HG03175 (cell line): Measurements from ENCODE around the gene DYNLT2.

ENCODE experiments used
- ATAC-seq: cut with Tn5 transposase; IDR thresholded peaks from one replicate; pipeline ENCODE4 v1.9.1; 2021; ENCODE audit warnings: mild to moderate bottlenecking, moderate library complexity; ENCODE audit not compliant: unreplicated experiment

Gene DYNLT2

DNA sequence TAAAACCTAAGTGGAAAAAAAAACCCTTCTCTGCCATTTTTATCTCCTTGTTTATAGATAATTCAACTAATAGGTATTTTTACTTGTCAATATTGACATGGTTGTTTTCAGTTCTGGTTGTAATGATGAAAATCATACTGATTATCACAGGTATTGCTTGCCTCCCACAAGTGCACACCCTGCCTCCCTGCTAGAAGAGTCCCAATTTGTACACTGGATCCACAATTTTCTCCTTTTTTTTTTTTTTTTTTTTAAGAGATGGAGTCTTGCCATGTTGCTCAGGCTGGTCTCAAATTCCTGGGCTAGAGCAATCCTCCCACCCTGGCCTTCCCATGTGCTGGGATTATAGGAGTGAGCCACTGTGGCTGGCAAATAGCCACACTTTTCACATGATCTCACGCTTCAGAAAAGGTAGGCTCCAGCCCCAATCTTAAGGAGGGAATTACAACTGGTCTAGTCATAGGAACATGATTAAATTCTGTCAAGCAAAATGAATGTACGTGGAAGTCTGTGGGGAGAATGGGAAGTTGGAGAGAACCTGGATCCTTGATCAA lies 12.3 kb downstream of the DYNLT2 start:
- no peak for ATAC-seq

DNA sequence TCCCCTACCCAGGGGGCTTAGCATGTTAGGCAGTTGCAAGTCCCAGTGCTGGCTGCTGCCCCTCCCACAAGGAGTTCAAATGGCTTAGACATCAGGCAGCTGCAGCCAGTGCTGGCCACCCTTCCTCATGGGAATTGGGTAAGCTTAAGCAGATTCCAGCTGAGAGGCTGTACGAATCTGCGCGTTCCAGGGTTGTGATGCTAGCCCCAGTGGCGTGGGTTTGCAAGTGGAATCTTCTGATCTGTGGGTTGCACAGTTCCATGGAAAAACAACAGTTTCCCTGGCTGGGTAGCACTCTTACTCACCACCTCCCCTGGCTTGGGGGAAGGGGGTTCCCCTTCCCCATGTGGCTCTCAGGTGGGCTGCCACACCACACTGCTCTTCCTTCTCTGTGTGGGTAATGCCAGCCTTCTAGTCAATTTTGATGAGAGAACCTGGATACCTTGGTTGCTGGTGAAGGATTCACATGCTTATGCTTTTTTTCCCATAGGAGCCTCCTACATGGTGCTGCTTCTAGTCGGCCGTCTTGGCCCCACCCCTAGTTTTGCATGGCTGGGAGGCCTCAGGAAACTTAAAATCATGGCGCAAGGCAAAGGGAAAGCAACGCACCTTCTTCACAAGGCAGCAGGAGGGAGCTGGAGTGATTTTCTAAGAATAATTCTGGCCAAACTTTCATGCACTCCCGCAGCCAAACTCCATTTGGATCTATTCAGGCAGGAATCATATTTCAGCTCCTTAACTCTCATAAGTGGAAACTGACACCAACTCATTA lies 13.0 kb downstream of the DYNLT2 start:
- no peak for ATAC-seq

DNA sequence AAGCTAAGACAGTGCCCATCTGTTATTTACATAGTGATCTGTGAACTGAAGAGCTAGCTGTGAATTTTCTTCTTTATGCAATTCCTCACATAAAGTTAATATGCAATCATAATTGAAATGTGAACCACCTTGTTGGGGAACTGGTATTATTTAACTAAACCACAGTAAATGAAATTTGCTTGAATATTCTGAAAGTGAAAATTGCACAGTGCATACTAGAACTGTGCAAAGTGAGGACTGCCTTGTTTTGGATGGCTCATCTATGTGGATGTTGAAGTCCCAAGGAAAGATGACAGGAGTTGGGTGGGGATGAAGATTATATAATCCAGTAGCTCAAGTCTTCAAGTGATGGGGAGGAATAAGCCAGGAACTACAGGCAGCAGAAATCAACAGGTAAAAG lies 21.4 kb downstream of the DYNLT2 start:
- ATAC-seq: no peak

GRCh38 chr6:169726963-169727362 lies 24.4 kb downstream of the DYNLT2 start:
- no peak for ATAC-seq

- no peak for ATAC-seq
Observed at GRCh38 chr6:169726049-169726400, 25.3 kb downstream of the DYNLT2 start.

GRCh38 chr6:169725125-169726048 lies 26.0 kb downstream of the DYNLT2 start:
- no peak for ATAC-seq

GRCh38 chr6:169724494-169725124 lies 26.8 kb downstream of the DYNLT2 start, which contains the start of gene PHF10:
Gene PHF10 (minus strand): TSS chr6:169724500. CDS start chr6:169723931, 569 bp downstream.
- peak; percentile 38 for ATAC-seq

DNA sequence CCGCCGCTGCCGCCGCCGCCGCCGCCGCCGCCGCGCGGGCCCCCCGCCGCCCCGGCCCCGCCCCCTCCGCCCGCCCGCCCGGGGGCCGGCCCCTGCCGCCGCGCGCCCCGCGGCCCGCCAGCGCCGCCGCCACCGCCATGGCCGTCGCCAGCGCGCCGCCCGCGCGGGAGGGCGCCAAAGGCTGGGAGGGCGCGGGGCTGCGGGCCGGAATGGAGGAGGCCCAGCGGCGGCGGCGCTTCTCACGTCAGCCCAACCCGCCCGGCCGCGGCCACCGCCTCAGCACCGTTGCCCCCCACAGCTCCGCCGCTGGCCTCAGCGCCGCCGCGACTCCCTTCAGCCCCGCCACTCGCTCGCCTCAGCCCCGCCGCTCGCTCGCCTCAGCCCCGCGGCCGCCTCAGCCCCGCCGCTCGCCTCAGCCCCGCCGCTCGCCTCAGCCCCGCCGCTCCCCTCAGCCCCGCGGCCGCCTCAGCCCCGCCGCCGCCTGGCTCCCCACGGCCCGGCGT lies 27.3 kb downstream of the DYNLT2 start:
- peak; percentile 53 for ATAC-seq

GRCh38 chr6:169723200-169723909 lies 28.0 kb downstream of the DYNLT2 start:
- peak; percentile 38 for ATAC-seq

DNA sequence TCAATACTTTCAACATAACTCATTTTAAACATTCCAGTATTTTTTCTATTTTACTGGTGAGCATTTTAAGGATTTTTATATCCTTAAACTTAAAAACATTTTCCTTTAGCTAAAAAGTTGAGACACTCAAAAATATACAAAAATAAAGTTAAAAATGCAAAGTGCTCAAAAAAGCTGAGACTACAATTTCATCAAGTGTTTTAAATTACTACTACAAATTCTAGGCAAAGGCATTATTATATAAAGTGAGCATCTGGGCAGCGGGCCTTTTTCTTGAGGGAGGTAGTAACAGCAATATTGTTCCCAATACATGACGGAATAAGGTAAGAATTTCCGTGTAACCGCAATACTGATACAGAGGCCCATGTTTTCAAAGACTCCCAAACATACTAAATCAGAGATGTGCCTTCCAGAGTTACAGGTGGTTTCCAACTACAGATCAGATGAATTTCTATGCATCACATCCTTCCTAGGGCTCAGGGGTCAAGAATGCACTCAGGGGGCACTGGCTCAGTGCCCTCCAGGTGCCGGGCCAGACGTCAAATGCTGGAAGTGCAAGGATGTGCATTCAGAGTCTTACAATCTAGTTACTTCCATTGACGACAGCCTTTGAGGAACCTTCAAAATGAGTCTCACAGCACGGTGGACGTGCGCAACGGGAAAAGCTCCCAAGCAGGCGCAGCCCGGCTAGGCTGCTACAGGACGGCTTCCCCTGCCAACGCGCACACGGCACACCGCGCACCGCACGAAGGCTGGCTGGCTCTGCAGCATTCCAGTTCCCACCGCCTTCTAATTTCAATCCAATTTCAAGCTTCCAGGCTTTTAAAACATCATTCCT lies 28.8 kb downstream of the DYNLT2 start:
- ATAC-seq: peak; percentile 18

DNA sequence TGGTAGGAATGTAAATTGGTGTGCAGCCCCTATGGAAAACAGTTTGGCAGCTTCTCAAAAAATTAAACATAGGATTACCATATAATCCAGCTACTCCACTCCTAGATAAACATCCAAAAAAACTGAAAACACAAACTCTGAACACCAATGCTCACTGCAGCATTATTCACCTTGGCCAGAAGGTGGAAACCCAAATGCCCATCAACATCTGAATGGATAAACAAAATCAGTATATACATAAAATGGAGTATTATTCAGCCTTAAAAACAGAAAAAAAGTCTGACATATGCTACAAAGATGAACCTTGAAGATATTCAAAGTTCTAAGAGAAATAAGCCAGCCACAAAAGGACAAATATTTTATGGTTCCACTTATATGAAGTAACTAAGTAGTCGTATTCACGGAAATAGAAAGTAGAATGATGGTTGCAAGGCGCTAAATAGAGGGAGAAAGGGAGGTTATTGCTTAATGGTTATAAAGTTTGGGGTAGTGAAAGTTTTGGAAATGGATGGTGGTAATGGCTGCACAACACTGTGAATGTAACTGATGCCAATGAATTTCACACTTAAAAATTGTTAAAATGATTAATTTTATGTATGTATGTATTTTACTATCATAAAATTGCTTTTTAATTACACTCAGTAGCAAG lies 31.0 kb downstream of the DYNLT2 start:
- no peak for ATAC-seq

DNA sequence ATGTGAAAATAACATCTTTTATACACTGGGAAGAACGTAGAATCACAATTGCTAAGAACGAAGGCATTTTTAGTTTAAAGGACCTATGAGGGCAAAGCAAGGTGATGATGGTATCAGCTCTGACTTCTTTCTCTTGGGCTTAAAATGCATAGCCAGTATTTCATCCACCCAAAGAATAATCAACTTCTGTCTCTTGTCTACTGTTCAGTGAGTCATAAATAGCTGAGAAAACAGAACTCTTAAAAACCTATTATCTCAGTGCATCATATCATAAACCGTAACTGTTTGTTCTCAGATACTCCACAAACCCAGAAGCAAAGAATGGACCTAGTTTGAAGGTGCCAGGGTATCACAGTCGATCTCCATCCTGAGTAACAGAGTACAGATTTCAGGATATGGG lies 32.3 kb downstream of the DYNLT2 start:
- ATAC-seq: no peak

GRCh38 chr6:169714595-169714994 lies 36.8 kb downstream of the DYNLT2 start:
- ATAC-seq: no peak

- no peak for ATAC-seq
Observed at GRCh38 chr6:169714178-169714577, 37.2 kb downstream of the DYNLT2 start.

DNA sequence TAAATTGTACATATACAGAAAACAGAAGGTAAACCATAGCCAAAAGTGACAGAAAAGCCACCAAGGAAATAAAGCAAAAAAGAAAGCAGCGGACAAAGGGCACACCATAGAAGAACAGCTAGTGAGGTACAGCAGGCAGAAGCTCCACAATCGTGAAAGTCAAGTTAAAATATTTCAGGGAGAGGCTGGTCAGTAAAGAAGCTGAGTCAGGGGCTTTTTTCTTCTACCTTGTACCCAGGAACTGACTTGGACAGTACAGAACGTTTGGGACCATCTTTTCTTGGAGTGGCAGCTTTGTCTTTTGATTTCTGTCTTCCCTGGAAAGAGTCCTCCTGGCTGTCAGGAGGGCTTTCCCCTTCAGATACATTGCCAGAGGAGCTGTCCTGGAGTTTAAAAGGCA lies 41.4 kb downstream of the DYNLT2 start:
- no peak for ATAC-seq

- ATAC-seq: peak; percentile 56
Observed at GRCh38 chr6:169709293-169709692, 42.1 kb downstream of the DYNLT2 start.

GRCh38 chr6:169707772-169708171 lies 43.6 kb downstream of the DYNLT2 start:
- ATAC-seq: no peak

- peak; percentile 17 for ATAC-seq
Observed at GRCh38 chr6:169702840-169703246, 48.5 kb downstream of the DYNLT2 start.
